NCI-H187 (cell line): Measurements from ENCODE around the gene GALNT10.

Source experiments
- DNase-seq, 2 experiments: peaks; one replicate each; lab custom pipeline; 2025; lab: John Stamatoyannopoulos, UW

The GALNT10 gene

DNA sequence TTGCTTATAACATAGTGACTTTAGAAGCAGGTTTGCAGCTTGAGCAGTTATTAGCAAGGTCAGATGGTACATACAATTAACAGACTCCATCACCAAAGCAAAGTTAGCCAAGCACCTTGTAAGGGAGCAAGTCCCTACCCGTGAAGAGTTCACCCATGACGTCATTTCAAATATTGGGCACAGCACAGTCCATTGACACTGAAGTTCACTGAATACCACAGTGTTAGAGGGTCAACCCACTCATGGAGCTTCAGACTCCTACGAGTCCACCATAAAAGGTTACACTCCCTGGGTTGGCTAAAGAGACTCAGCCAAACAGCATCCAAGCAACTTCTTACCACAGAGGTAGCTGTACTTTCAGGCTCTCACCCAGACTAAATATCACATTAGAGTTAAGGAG lies 77.5 kb downstream of the GALNT10 start:
- DNase-seq = no peak

GRCh38 chr5:154269414-154269813 lies 78.9 kb downstream of the GALNT10 start:
- no peak for DNase-seq

GRCh38 chr5:154271466-154271865 lies 80.9 kb downstream of the GALNT10 start:
- no peak for DNase-seq

- DNase-seq = no peak
Measured at GRCh38 chr5:154271936-154272514, 81.5 kb downstream of the GALNT10 start.

DNA sequence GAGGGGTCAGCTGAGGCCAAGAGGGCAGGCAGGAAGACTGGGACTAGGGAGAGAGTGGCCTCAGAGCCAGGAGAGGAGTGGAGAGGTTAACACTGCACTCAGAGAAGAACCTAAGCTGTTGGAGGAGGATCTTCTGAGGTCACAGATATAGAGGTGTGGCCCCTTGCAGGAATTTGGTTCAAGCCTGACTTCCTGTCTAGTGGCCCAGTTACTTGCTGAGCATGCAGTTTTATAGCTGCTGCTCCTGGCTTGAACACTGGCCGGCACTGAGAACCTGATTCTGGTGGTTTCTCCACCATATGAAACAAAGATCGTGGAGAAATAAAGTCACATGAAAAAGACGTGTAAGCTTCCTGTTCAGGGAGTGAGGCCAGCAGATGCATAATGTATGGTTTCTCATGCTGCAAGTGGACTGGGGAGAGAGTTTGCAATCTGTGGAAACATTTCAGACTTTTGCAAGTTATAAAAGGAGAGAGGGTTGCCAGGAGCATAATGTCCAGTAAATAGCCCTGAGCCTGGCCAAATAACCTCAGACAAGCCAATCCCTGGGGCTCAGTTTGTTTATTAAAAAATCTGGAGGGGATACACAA lies 82.6 kb downstream of the GALNT10 start:
- DNase-seq = no peak

- no peak for DNase-seq
Measured at GRCh38 chr5:154273963-154274827, 83.7 kb downstream of the GALNT10 start.

DNA sequence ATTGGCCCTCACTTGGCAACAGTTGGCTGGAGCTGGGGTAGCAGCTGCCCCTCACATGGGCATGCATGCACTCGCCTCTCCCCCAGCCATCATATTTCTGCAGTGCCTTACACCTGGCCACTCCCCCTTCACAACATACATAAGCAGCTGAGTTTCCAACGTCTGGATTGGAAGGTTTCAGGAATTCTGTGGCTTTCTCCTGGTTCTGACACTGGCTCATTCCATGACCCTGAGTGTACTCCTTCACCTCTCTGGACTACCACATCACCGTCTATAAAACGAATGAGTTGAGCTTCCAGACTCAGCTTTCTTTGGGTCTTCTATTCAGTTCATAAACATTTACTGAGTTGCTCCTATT lies 84.3 kb downstream of the GALNT10 start:
- DNase-seq = no peak

DNA sequence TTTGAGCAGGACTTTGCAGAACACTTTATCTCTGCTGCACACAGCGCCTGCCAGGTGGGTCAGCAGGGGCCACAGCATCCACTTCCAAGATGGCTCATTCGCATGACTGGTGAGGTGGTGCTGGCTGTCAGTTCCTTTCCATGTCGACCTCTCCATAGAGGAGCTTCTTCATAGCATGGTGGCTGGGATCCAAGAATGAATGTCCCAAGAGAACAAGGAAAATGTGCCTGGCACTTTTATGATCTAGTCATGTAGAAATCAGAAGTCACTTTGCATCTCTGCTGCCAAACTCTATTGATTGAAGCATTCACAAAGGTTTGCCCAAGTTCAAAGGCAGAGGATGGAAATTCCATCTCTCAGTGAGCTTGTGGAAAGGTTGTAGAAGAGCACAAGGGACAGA lies 85.0 kb downstream of the GALNT10 start:
- no peak for DNase-seq

DNA sequence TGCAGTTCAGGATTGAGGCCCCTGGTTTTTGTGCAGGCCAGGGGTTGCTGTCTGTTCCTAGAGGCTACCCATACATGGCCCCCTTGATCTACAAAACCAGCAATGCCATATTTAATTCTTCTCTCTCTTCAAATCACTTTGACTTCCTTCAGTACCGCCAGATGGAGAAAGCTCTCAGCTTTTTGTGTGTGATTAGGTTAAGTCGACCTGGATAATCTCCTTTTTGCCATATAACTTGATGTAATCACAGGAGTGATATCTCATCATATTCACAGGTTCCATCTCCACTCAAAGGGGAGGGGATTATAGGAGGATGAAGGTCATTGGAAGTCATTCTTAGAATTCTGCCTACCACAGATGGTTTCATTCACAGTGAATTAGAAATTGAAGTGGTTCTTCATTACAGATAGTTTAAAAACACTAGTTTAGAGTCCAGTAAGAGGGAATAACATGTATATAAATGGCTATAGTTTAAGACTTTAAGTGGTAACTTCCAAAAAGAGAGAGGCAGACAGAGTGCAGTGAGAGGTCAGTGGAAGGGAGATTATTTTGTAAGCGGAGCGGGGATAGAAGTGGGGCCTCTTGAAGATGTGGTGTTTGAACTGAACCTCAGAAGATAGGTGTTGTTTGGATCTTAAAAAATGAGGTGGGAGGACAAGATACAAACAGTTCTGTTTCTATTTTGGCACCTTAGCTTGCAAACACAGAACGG lies 85.9 kb downstream of the GALNT10 start:
- no peak for DNase-seq

GRCh38 chr5:154276973-154277331 lies 86.4 kb downstream of the GALNT10 start:
- no peak for DNase-seq

DNA sequence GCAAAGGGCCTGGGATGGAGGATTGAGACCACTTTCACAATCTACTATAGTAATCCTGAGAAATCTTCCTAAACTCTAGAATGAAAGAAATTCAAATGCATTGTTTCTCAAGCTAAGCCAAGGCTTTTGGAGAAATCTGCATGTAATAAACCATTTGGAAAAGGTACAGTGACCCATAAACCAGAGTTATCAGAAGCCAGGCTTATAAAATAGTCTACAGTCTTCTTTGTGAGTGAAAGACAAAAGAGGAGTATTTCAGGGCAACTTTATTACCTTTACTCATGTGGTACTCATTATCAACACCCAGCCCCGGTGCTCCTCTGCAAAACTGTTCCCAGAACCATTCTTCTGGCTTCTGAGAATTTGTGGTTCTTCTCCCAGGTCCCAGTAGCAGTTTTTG lies 87.0 kb downstream of the GALNT10 start:
- DNase-seq = no peak

DNA sequence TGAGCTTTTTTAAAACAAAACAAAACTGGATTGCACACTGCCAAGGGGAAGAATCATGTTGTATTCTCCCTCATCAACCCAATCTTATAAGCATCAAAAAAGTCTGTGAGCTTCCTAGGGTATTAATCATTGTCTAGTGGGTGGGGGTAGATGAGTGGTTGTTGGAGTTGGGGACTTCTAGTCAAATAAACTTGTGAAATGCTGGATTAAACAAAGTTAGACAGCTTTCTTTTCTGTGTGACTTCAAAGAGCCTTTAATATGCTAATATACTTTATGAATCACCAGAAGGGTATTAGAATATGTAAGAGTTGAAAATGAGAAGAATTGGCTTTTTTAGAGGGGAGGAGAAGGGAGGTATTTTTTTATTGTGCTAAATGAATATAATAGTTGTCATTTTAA lies 87.7 kb downstream of the GALNT10 start:
- no peak for DNase-seq

- DNase-seq = no peak
Measured at GRCh38 chr5:154278908-154279307, 88.4 kb downstream of the GALNT10 start.

GRCh38 chr5:154284433-154284832 lies 93.9 kb downstream of the GALNT10 start:
- DNase-seq = no peak

GRCh38 chr5:154285661-154286408 lies 95.3 kb downstream of the GALNT10 start:
- no peak for DNase-seq

DNA sequence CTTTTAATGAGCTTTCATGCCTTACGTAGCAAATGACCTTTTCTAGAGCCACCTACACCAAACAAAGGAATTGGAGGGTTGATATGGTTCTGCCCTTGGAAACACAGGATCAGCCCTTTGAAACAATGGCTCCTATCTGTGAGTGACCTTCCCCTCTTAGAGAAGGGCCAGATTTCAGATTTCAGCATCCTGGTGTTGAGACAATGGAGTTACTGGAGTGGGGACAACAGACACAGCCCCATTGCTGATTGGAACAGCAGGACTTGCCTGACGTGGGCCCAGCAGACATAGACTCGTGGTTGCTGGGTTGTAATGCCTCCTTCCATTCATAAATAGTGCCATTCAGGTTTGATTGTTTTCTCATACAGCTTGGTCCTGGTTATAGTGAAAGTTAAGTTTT lies 96.0 kb downstream of the GALNT10 start:
- DNase-seq = no peak

DNA sequence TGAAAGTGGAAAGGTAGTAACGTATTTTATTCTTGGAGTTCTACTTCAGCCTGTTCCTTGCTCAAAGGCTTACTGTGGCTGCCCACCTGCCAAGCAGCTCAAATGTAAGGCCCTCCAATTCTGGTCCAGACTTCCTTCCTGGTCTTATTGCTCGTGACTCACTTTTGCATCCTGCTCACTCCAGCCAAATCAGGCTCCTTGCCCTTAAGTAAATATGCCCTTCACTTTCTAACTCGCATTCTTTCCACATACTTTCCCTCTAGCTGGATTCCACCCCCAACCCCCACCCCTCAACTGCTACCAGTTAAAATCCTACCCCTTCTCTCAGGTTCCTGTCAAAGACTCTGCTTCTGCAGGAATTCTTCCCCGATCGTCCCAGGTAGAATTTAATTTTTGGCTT lies 96.6 kb downstream of the GALNT10 start:
- DNase-seq = no peak

DNA sequence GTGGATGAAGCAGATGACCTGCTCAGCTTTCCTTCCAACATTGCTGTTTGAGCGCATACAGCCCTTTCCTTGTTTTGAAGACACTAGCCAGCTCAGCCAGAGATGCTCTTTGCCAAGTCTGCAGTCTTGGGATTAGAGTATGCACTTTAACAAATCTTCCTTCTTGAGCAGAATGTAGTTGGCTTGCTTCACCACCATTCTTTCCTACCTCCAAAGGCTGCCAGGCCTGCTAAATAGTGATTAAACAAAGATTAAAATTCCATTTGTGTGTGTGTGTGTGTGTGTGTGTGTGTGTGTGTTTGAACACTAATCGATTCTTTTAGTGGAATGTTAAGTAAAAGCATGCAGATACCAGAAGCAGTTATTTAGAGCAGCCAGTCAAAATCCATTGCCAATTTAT lies 97.6 kb downstream of the GALNT10 start:
- no peak for DNase-seq

- DNase-seq = no peak
Measured at GRCh38 chr5:154291917-154292316, 101.4 kb downstream of the GALNT10 start.

GRCh38 chr5:154293219-154293618 lies 102.7 kb downstream of the GALNT10 start:
- no peak for DNase-seq

DNA sequence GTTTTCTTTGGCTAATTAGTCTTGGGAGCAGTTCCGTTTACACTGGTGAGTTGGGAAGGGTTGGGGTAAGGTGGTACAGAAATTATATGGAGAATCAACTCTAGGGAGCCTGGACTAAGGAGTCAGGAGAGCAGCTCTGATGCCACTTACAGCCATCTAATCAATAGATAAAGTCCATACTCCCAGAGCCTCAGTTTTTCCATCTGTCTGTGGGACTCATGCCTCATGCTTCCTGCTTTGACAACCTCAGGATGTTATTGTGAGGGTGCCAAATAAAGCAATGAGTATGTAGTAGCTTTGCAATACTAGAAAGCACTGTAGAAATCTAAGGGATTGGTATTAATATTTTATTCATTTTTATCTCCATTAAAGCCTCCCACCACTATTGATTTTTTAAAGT lies 105.0 kb downstream of the GALNT10 start:
- no peak for DNase-seq

DNA sequence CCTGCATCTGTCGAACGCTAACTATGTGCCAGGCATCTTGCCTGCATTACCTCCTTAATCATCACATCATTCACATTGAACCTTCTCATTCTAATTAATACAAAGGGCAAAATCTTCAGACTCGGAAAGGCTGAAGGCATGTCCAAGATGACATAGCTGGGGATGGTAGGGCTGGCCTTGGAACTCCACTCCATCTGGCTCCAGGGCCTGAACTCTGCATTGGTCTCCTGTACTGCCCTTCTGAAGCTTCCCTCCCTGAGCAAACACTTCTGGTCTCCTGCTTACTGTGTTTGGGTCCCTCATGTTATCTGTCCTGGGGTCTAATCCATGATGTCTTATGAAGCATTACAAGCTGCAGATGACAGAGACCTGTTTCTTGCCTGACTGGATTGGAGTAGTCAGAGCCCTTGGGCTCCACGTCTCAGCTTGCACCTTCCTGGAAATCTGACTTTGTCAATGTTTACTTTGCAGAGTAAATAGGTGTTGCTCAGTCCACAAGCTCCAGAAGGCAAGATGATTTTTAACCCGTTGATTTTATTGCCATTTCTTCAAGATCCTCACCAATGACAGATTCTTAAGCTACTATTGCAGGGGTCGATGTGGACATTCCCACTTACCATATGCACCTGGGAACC lies 106.1 kb downstream of the GALNT10 start:
- no peak for DNase-seq
